Measurements from ENCODE around the gene B9D2. TPM values are rescaled to one million over a fixed set of nuclear protein-coding genes. Genes with fewer than 3 reads are reported as not detected.
A peak's percentile ranks its signal among the peaks of the same experiment; 100 is the strongest.

Gene B9D2
- total RNA-seq, 4 donors from 2014 or later: 6.4 to 9.3 TPM; not detected in 2

GRCh38 chr19:41366089-41366488 is 2.1 kb upstream of the B9D2 start:
- WGBS, 2 donors (ENCODE audit: low coverage in 1 of 2): 84 to 100% methylated on average over 1 of the region's 1 CpG

GRCh38 chr19:41364524-41365391 is 809 bp upstream of the B9D2 start:
- H3K4me3 ChIP-seq: peak overlapping the region; percentile 25 to 70 (median 64)
- 60 to 78% methylated on average over 7 to 14 of the region's 14 CpGs for WGBS, 2 donors (ENCODE audit: low coverage in 1 of 2)
- H3K36me3 ChIP-seq: no peaks in the 10 kb centered on the region
- DNase-seq: no peak
- intact Hi-C loops (cut with DNase I; ENCODE audit: low total_unique reads) (no loop called here), in situ Hi-C loops (cut with MboI; ENCODE audit: low pct_ligation_motif_present in 1 of 4, low pct_unique_long_range_greater_than_20kb in 1 of 4, low sequenced_read_pairs in 3 of 4) (no loop called here)
- H3K4me1 ChIP-seq: peaks cover 7 to 36% (median 19%) of the 10 kb centered on the region in 4 donors
- TF ChIP-seq POLR2A (IDR thresholded peaks at IDR 0.05) (no peak), EP300 (IDR thresholded peaks at IDR 0.05; ENCODE audit: low read depth) (no peak), CTCF (IDR thresholded peaks at IDR 0.05) (no peak), POLR2AphosphoS5 (IDR thresholded peaks at IDR 0.05) (no peak)
- peak overlapping the region; percentile 95 to 99 (median 97) for H3K27ac ChIP-seq
- H3K27me3 ChIP-seq: no peaks in the 10 kb centered on the region
- H3K9me3 ChIP-seq: no peaks in the 10 kb centered on the region

More at GRCh38 chr19:41366089-41366488, 2.1 kb upstream of the B9D2 start:
- no peaks in the 10 kb centered on the region for H3K9me3 ChIP-seq
- intact Hi-C loops (cut with DNase I; ENCODE audit: low total_unique reads): no loop called here
- H3K4me3 ChIP-seq: no peak overlapping the region
- H3K27ac ChIP-seq: no peak overlapping the region
- H3K27me3 ChIP-seq: no peaks in the 10 kb centered on the region
- H3K4me1 ChIP-seq: peaks cover 7 to 36% (median 19%) of the 10 kb centered on the region in 4 donors
- in situ Hi-C loops (cut with MboI; ENCODE audit: low pct_ligation_motif_present in 1 of 4, low pct_unique_long_range_greater_than_20kb in 1 of 4, low sequenced_read_pairs in 3 of 4): no loop called here
- TF ChIP-seq EP300 (IDR thresholded peaks at IDR 0.05; ENCODE audit: low read depth) (no peak), POLR2AphosphoS5 (IDR thresholded peaks at IDR 0.05) (no peak), POLR2A (IDR thresholded peaks at IDR 0.05) (no peak), CTCF (IDR thresholded peaks at IDR 0.05) (no peak)
- H3K36me3 ChIP-seq: no peaks in the 10 kb centered on the region
- no peak for DNase-seq

- peak overlapping the region; percentile 95 to 99 (median 97) for H3K27ac ChIP-seq
- 48% methylated on average over 6 of the region's 6 CpGs; no CpG with 5 or more reads in 1 of the 2 donors for WGBS, 2 donors (ENCODE audit: low coverage in 1 of 2)
- H3K4me3 ChIP-seq: peak overlapping the region; percentile 60 to 70 (median 68)
- H3K4me1 ChIP-seq: peaks cover 7 to 36% (median 19%) of the 10 kb centered on the region in 4 donors
- H3K9me3 ChIP-seq: no peaks in the 10 kb centered on the region
- TF ChIP-seq POLR2AphosphoS5 (IDR thresholded peaks at IDR 0.05): no peak
- no peak for TF ChIP-seq POLR2A (IDR thresholded peaks at IDR 0.05)
- TF ChIP-seq CTCF (IDR thresholded peaks at IDR 0.05): no peak
- TF ChIP-seq EP300 (IDR thresholded peaks at IDR 0.05; ENCODE audit: low read depth): no peak
- in situ Hi-C loops (cut with MboI; ENCODE audit: low pct_ligation_motif_present in 1 of 4, low pct_unique_long_range_greater_than_20kb in 1 of 4, low sequenced_read_pairs in 3 of 4): no loop called here
- H3K27me3 ChIP-seq: no peaks in the 10 kb centered on the region
- intact Hi-C loops (cut with DNase I; ENCODE audit: low total_unique reads): no loop called here
- no peak for DNase-seq
- no peaks in the 10 kb centered on the region for H3K36me3 ChIP-seq
These were observed 587 bp downstream of the B9D2 start for GRCh38 chr19:41363371-41363752.

- Histone ChIP-seq H3K9me3 (no peaks in the 10 kb centered on the region), H3K4me3 (no peak overlapping the region), H3K4me1 (peaks cover 7 to 26% (median 19%) of the 10 kb centered on the region in 4 donors), H3K36me3 (no peaks in the 10 kb centered on the region), H3K27ac (peak overlapping the region; percentile 95 to 99 (median 97)), H3K27me3 (no peaks in the 10 kb centered on the region)
- intact Hi-C loops (cut with DNase I; ENCODE audit: low total_unique reads) (no loop called here), in situ Hi-C loops (cut with MboI; ENCODE audit: low pct_ligation_motif_present in 1 of 4, low pct_unique_long_range_greater_than_20kb in 1 of 4, low sequenced_read_pairs in 3 of 4) (no loop called here)
- TF ChIP-seq POLR2AphosphoS5 (IDR thresholded peaks at IDR 0.05): peak in 1 of 3 donors; percentile 34
- no peak for TF ChIP-seq POLR2A (IDR thresholded peaks at IDR 0.05)
- no peak for DNase-seq
- 69 to 85% methylated on average over 6 to 10 of the region's 10 CpGs for WGBS, 2 donors (ENCODE audit: low coverage in 1 of 2)
These were observed 1.7 kb downstream of the B9D2 start for GRCh38 chr19:41362143-41362847.

Measured in transverse colon (tissue), 4 donors.